Measurements from ENCODE around the gene ZNF536.
"Not testable (repeated sequence)": the region's sequence is repeated elsewhere in the genome, so short reads cannot be mapped to it uniquely, and the experiment has no call there.

The ZNF536 gene

GRCh38 chr19:30486250-30486649 lies 114.1 kb downstream of the ZNF536 start:
- not testable (repeated sequence) for DNase-seq (ENCODE audit: low spot score)

- no peak for DNase-seq (ENCODE audit: low spot score)
Measured at GRCh38 chr19:30487178-30487577, 115.0 kb downstream of the ZNF536 start.

GRCh38 chr19:30488191-30488590 lies 116.0 kb downstream of the ZNF536 start:
- no peak for DNase-seq (ENCODE audit: low spot score)

GRCh38 chr19:30490760-30491159 lies 118.6 kb downstream of the ZNF536 start:
- no peak for DNase-seq (ENCODE audit: low spot score)

GRCh38 chr19:30492586-30493270 lies 120.5 kb downstream of the ZNF536 start:
- peak; percentile 40 for DNase-seq (ENCODE audit: low spot score)

GRCh38 chr19:30497034-30497433 lies 124.8 kb downstream of the ZNF536 start:
- DNase-seq (ENCODE audit: low spot score) = no peak

- DNase-seq (ENCODE audit: low spot score) = not testable (repeated sequence)
Measured at GRCh38 chr19:30498085-30498484, 125.9 kb downstream of the ZNF536 start.

- DNase-seq (ENCODE audit: low spot score) = no peak
Measured at GRCh38 chr19:30498707-30499106, 126.5 kb downstream of the ZNF536 start.

GRCh38 chr19:30504272-30504671 lies 132.1 kb downstream of the ZNF536 start:
- DNase-seq (ENCODE audit: low spot score) = no peak

- no peak for DNase-seq (ENCODE audit: low spot score)
Measured at GRCh38 chr19:30512176-30513081, 140.2 kb downstream of the ZNF536 start.

GRCh38 chr19:30513082-30513411 lies 140.9 kb downstream of the ZNF536 start:
- DNase-seq (ENCODE audit: low spot score) = no peak

- no peak for DNase-seq (ENCODE audit: low spot score)
Measured at GRCh38 chr19:30516111-30516510, 143.9 kb downstream of the ZNF536 start.

GRCh38 chr19:30516531-30516930 lies 144.3 kb downstream of the ZNF536 start:
- DNase-seq (ENCODE audit: low spot score) = no peak

- no peak for DNase-seq (ENCODE audit: low spot score)
Measured at GRCh38 chr19:30518965-30519606, 146.9 kb downstream of the ZNF536 start.

GRCh38 chr19:30519607-30520205 lies 147.5 kb downstream of the ZNF536 start:
- DNase-seq (ENCODE audit: low spot score) = no peak

GRCh38 chr19:30520735-30521479 lies 148.7 kb downstream of the ZNF536 start:
- DNase-seq (ENCODE audit: low spot score) = no peak

- DNase-seq (ENCODE audit: low spot score) = no peak
Measured at GRCh38 chr19:30521937-30522336, 149.8 kb downstream of the ZNF536 start.

- DNase-seq (ENCODE audit: low spot score) = no peak
Measured at GRCh38 chr19:30522341-30522740, 150.2 kb downstream of the ZNF536 start.

- DNase-seq (ENCODE audit: low spot score) = no peak
Measured at GRCh38 chr19:30523791-30524190, 151.6 kb downstream of the ZNF536 start.

GRCh38 chr19:30525383-30525782 lies 153.2 kb downstream of the ZNF536 start:
- no peak for DNase-seq (ENCODE audit: low spot score)

GRCh38 chr19:30528919-30529318 lies 156.7 kb downstream of the ZNF536 start:
- no peak for DNase-seq (ENCODE audit: low spot score)

- DNase-seq (ENCODE audit: low spot score) = no peak
Measured at GRCh38 chr19:30529876-30530275, 157.7 kb downstream of the ZNF536 start.
